ENCODE data around the gene NGEF.

DNA sequence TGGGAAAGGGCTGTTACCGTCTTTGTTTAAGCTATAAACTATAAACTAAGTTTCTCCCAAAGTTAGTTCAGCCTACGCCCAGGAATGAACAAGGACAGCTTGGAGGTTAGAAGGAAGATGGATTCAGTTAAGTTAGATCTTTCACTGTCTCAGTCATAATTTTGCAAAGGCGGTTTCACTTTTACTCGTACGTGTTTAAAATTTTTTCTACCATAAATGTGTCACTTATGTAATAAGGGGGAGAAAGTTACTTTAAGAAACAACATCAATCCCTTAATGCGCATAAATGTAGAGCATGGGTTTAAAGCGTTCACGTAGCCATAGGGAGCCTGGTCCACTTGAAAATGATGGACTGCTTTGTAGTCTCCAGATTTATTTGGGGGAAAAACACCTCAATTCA is 71.7 kb downstream of the NGEF start:
- TF ChIP-seq, protein P1, sequence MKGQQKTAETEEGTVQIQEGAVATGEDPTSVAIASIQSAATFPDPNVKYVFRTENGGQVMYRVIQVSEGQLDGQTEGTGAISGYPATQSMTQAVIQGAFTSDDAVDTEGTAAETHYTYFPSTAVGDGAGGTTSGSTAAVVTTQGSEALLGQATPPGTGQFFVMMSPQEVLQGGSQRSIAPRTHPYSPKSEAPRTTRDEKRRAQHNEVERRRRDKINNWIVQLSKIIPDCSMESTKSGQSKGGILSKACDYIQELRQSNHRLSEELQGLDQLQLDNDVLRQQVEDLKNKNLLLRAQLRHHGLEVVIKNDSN (CRISPR knock-in tag; IDR thresholded peaks at IDR 0.05), result no peak
- TF ChIP-seq, protein P2, sequence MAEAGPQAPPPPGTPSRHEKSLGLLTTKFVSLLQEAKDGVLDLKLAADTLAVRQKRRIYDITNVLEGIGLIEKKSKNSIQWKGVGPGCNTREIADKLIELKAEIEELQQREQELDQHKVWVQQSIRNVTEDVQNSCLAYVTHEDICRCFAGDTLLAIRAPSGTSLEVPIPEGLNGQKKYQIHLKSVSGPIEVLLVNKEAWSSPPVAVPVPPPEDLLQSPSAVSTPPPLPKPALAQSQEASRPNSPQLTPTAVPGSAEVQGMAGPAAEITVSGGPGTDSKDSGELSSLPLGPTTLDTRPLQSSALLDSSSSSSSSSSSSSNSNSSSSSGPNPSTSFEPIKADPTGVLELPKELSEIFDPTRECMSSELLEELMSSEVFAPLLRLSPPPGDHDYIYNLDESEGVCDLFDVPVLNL (CRISPR knock-in tag; IDR thresholded peaks at IDR 0.05; ENCODE audit: low read depth), result no peak
- TF ChIP-seq, protein P3, sequence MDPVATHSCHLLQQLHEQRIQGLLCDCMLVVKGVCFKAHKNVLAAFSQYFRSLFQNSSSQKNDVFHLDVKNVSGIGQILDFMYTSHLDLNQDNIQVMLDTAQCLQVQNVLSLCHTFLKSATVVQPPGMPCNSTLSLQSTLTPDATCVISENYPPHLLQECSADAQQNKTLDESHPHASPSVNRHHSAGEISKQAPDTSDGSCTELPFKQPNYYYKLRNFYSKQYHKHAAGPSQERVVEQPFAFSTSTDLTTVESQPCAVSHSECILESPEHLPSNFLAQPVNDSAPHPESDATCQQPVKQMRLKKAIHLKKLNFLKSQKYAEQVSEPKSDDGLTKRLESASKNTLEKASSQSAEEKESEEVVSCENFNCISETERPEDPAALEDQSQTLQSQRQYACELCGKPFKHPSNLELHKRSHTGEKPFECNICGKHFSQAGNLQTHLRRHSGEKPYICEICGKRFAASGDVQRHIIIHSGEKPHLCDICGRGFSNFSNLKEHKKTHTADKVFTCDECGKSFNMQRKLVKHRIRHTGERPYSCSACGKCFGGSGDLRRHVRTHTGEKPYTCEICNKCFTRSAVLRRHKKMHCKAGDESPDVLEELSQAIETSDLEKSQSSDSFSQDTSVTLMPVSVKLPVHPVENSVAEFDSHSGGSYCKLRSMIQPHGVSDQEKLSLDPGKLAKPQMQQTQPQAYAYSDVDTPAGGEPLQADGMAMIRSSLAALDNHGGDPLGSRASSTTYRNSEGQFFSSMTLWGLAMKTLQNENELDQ (CRISPR knock-in tag; IDR thresholded peaks at IDR 0.05; ENCODE audit: borderline replicate concordance), result no peak
- TF ChIP-seq RFX1 (IDR thresholded peaks at IDR 0.05), result no peak
- no peak for TF ChIP-seq EGR1 (conservative IDR thresholded peaks at IDR 0.05)
- TF ChIP-seq, protein P4, sequence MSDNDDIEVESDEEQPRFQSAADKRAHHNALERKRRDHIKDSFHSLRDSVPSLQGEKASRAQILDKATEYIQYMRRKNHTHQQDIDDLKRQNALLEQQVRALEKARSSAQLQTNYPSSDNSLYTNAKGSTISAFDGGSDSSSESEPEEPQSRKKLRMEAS (CRISPR knock-in tag; IDR thresholded peaks at IDR 0.05), result no peak
- no peak for TF ChIP-seq NRF1 (conservative IDR thresholded peaks at IDR 0.05 in 1 of 2, IDR thresholded peaks at IDR 0.05 in 1 of 2)
- no peak for TF ChIP-seq ZFP36 (IDR thresholded peaks at IDR 0.05; ENCODE audit: low read depth, low read length, partially characterized antibody)
- no peak for TF ChIP-seq ZBED1 (IDR thresholded peaks at IDR 0.05)
- no peak for TF ChIP-seq ZNF551 (CRISPR knock-in tag; IDR thresholded peaks at IDR 0.05)
- TF ChIP-seq SETDB1 (IDR thresholded peaks at IDR 0.05; ENCODE audit: low read length), result no peak
- TF ChIP-seq RB1 (IDR thresholded peaks at IDR 0.05; ENCODE audit: low read depth), result no peak

All from K562 (cell line).